GM12878 (cell line): Measurements from ENCODE around the gene AMZ2. TPM values are rescaled to one million over a fixed set of nuclear protein-coding genes. Genes with fewer than 3 reads are reported as not detected.

ENCODE experiments used
- BACH1 ChIP-seq: fragments of 450-650 bp; IDR thresholded peaks from 2 replicates; pipeline ENCODE4 v1.6.1; 2017; ENCODE audit warnings: mild to moderate bottlenecking, borderline replicate concordance
- CEBPZ ChIP-seq: fragments of 150-350 bp; IDR thresholded peaks from 2 replicates; pipeline ENCODE4 v1.6.1; 2016; ENCODE audit warnings: low read depth, low read length
- EED ChIP-seq: sonication (generic); IDR thresholded peaks from 2 replicates; pipeline ENCODE4 v1.6.1; 2016; ENCODE audit warnings: antibody characterized with exemption, low read depth
- ETV6 ChIP-seq, 2 experiments: fragments of 450-650 bp in 1 of 2; IDR thresholded peaks in 1 of 2; conservative IDR thresholded peaks in 1 of 2; 2 replicates each; pipeline ENCODE4 v1.6.1; 2014; ENCODE audit warnings: antibody characterized with exemption in 1 of 2, borderline replicate concordance in 1 of 2, low read depth in 1 of 2, mild to moderate bottlenecking in 1 of 2, moderate library complexity in 1 of 2
- EZH2 ChIP-seq: IDR thresholded peaks from 2 replicates; pipeline ENCODE4 v1.6.1; 2012; ENCODE audit warnings: low read depth, mild to moderate bottlenecking, control low read depth, inconsistent platforms, low read length, borderline replicate concordance; ENCODE audit not compliant: control insufficient read depth
- FOXK2 ChIP-seq: fragments of 450-650 bp; IDR thresholded peaks from 2 replicates; pipeline ENCODE4 v1.6.1; 2017; ENCODE audit warnings: mild to moderate bottlenecking, moderate library complexity
- FOXM1 ChIP-seq: IDR thresholded peaks from 2 replicates; pipeline ENCODE4 v1.6.1; 2012; ENCODE audit warnings: low read depth, mild to moderate bottlenecking, inconsistent platforms, low read length, moderate library complexity
- IKZF1 ChIP-seq: fragments of 450-650 bp; conservative IDR thresholded peaks from 2 replicates; pipeline ENCODE4 v1.6.1; 2017; ENCODE audit warnings: antibody characterized with exemption, mild to moderate bottlenecking
- MAX ChIP-seq: IDR thresholded peaks from 2 replicates; pipeline ENCODE4 v1.6.1; 2012; ENCODE audit warnings: low read depth, low read length, improper control_type of control experiment
- PBX3 ChIP-seq: IDR thresholded peaks from 2 replicates; pipeline ENCODE4 v1.6.1; 2011; ENCODE audit warnings: mild to moderate bottlenecking, low read depth, low read length, moderate library complexity; ENCODE audit not compliant: insufficient replicate concordance
- RAD21 ChIP-seq: IDR thresholded peaks from 2 replicates; pipeline ENCODE4 v1.6.1; 2011; ENCODE audit warnings: mild to moderate bottlenecking, low read depth, low read length, moderate library complexity; ENCODE audit not compliant: insufficient read depth
- RELA ChIP-seq: fragments of 450-650 bp; IDR thresholded peaks from 2 replicates; pipeline ENCODE4 v1.8.0; 2014; ENCODE audit warnings: borderline replicate concordance; ENCODE audit not compliant: partially characterized antibody
- RFX5 ChIP-seq: IDR thresholded peaks from 2 replicates; pipeline ENCODE4 v1.6.1; 2011; ENCODE audit warnings: low read depth, low read length, improper control_type of control experiment
- SREBF1 ChIP-seq: IDR thresholded peaks from 2 replicates; pipeline ENCODE4 v1.6.1; 2012; ENCODE audit warnings: mild to moderate bottlenecking, low read length
- TAF1 ChIP-seq: IDR thresholded peaks from 2 replicates; pipeline ENCODE4 v1.6.1; 2011; ENCODE audit warnings: mild to moderate bottlenecking, low read depth, low read length, borderline replicate concordance
- WRNIP1 ChIP-seq: IDR thresholded peaks from 2 replicates; pipeline ENCODE4 v1.6.1; 2011; ENCODE audit warnings: low read depth, low read length, improper control_type of control experiment, borderline replicate concordance
- ZNF622 ChIP-seq: fragments of 450-650 bp; IDR thresholded peaks from 2 replicates; pipeline ENCODE4 v1.6.1; 2017; ENCODE audit warnings: mild to moderate bottlenecking, inconsistent platforms
- ZSCAN29 ChIP-seq: fragments of 450-650 bp; IDR thresholded peaks from 2 replicates; pipeline ENCODE4 v1.6.1; 2017; ENCODE audit warnings: mild to moderate bottlenecking, moderate library complexity
- polyA plus RNA-seq, 11 experiments: library from polyadenylated mRNA; depleted of rRNA in 4 of 11; unstranded in 6 of 11; stranded (reverse) in 5 of 11; fragments of >200 nt; fragmentation: Nextera tagmentation in 4 of 11; fragmentation: Illumina TruSeq in 1 of 11; extraction: Ambion mirVana in 4 of 11; extraction: Trizol in 1 of 11; gene quantifications; 1 replicate in 1 of 11; 2 replicates in 10 of 11; pipeline versions ENCODE4 v1.2.1 to v1.2.3, GENCODE V29; 2011 to 2016; ENCODE audit warnings: inconsistent platforms in 2 of 11, missing spikeins in 2 of 11, low read depth in 1 of 11
- total RNA-seq, 4 experiments: library from RNA; depleted of rRNA in 3 of 4; stranded (reverse); fragments of >200 nt in 3 of 4; fragmentation: Illumina TruSeq in 1 of 4; extraction: Trizol in 1 of 4; gene quantifications; 2 replicates each; pipeline versions ENCODE4 v1.2.1 to v1.2.3, GENCODE V29; 2013 to 2021
- TF ChIP-seq, protein P1 (sequence below): fragments of 450-650 bp; IDR thresholded peaks from 2 replicates; pipeline ENCODE4 v1.6.1; 2018; ENCODE audit warnings: mild to moderate bottlenecking, low read depth, moderate library complexity; ENCODE audit not compliant: partially characterized antibody
- TF ChIP-seq, protein P2 (sequence below): fragments of 450-650 bp; IDR thresholded peaks from 2 replicates; pipeline ENCODE4 v1.6.1; 2018; ENCODE audit warnings: borderline replicate concordance, mild to moderate bottlenecking; ENCODE audit not compliant: partially characterized antibody

AMZ2 gene
- total and polyA plus RNA-seq, 10 of the 15 experiments (the other 5 are each of a cell fraction or from before 2014, with no cell fraction given), result 79.1 to 189 (median 126) TPM

DNA sequence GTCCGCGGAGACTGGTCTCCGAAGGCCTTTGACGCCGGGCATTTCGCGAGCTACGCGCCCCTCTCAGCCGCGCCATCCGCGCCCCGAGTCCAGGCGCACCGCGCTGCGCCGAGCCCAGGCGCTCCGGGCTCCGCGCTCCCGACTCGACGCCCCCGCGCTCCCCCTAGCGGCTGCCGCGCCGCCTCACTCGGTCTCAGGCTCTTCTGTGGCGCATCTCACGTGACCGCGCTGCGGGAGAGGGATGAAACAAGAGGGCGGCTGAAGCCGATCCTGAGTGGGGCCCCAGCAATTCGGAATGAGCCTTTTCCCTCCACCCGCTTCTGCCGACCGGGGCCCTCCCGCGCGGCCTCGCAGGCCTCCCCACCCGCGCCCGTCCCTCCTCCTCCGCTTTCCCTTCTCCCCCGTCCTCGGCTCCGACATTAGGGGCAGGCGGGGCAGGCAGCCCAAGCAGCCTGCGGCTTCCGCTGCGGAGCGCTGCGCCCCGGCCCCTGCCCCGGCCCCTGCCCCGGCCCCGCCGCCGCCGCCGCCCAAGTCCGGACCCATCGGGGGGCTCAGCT lies 42.5 kb upstream of the AMZ2 start (continued):
- TF ChIP-seq, protein P1, sequence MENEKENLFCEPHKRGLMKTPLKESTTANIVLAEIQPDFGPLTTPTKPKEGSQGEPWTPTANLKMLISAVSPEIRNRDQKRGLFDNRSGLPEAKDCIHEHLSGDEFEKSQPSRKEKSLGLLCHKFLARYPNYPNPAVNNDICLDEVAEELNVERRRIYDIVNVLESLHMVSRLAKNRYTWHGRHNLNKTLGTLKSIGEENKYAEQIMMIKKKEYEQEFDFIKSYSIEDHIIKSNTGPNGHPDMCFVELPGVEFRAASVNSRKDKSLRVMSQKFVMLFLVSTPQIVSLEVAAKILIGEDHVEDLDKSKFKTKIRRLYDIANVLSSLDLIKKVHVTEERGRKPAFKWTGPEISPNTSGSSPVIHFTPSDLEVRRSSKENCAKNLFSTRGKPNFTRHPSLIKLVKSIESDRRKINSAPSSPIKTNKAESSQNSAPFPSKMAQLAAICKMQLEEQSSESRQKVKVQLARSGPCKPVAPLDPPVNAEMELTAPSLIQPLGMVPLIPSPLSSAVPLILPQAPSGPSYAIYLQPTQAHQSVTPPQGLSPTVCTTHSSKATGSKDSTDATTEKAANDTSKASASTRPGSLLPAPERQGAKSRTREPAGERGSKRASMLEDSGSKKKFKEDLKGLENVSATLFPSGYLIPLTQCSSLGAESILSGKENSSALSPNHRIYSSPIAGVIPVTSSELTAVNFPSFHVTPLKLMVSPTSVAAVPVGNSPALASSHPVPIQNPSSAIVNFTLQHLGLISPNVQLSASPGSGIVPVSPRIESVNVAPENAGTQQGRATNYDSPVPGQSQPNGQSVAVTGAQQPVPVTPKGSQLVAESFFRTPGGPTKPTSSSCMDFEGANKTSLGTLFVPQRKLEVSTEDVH, result no peak
- TF ChIP-seq FOXM1 (no peak), FOXK2 (peak; percentile 21; the same call in 1 of the 2 replicates), WRNIP1 (0 out of 2 replicates have a peak, but pooled peaks have one; percentile 37), BACH1 (peak; percentile 80; the same call in 1 of the 2 replicates), RAD21 (peak; percentile 55), MAX (peak; percentile 83), ZNF622 (no peak), TAF1 (peak; percentile 62), ZSCAN29 (no peak), ETV6 (conservative IDR thresholded peaks at IDR 0.05 in 1 of 2, IDR thresholded peaks at IDR 0.05 in 1 of 2; ENCODE audit: borderline replicate concordance in 1 of 2, low read depth in 1 of 2) (no peak), SREBF1 (no peak), EZH2 (no peak), PBX3 (no peak), IKZF1 (peak; percentile 93), CEBPZ (no peak), EED (no peak; the same call in 1 of the 2 replicates), RELA (peak; percentile 64), RFX5 (no peak)
- TF ChIP-seq, protein P2, sequence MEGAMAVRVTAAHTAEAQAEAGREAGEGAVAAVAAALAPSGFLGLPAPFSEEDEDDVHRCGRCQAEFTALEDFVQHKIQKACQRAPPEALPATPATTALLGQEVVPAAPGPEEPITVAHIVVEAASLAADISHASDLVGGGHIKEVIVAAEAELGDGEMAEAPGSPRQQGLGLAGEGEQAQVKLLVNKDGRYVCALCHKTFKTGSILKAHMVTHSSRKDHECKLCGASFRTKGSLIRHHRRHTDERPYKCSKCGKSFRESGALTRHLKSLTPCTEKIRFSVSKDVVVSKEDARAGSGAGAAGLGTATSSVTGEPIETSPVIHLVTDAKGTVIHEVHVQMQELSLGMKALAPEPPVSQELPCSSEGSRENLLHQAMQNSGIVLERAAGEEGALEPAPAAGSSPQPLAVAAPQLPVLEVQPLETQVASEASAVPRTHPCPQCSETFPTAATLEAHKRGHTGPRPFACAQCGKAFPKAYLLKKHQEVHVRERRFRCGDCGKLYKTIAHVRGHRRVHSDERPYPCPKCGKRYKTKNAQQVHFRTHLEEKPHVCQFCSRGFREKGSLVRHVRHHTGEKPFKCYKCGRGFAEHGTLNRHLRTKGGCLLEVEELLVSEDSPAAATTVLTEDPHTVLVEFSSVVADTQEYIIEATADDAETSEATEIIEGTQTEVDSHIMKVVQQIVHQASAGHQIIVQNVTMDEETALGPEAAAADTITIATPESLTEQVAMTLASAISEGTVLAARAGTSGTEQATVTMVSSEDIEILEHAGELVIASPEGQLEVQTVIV, result no peak
